NT2/D1 (cell line): ENCODE results near the gene RAB6D.
"Not testable (repeated sequence)": the region's sequence is repeated elsewhere in the genome, so short reads cannot be mapped to it uniquely, and the experiment has no call there.

Source experiments
- SUZ12 ChIP-seq: IDR thresholded peaks from 2 replicates; pipeline ENCODE4 v1.6.1; 2011; ENCODE audit not compliant: insufficient read length, insufficient read depth; ENCODE audit errors: extremely low read depth
- ZNF274 ChIP-seq: IDR thresholded peaks from 2 replicates; pipeline ENCODE4 v1.6.1; 2011; ENCODE audit warnings: mild to moderate bottlenecking, low read depth, low read length

GRCh38 chr2:131368493-131369066, 4.6 kb upstream of the RAB6D start:
- TF ChIP-seq ZNF274, SUZ12: not testable (repeated sequence)
